HG03575 (cell line): ENCODE results near the gene PLXDC2.

Experiments
- ATAC-seq: cut with Tn5 transposase; IDR thresholded peaks from one replicate; pipeline ENCODE4 v1.9.1; 2021; ENCODE audit not compliant: unreplicated experiment, insufficient number of reproducible peaks, low FRiP score; ENCODE audit errors: extremely low read depth

PLXDC2 gene

GRCh38 chr10:19928936-19929335 lies 112.7 kb downstream of the PLXDC2 start:
- ATAC-seq, result no peak

- no peak for ATAC-seq
Measured at GRCh38 chr10:19929506-19930140, 113.4 kb downstream of the PLXDC2 start.

- no peak for ATAC-seq
Measured at GRCh38 chr10:19930936-19931893, 115.0 kb downstream of the PLXDC2 start.

GRCh38 chr10:19931894-19932590 lies 115.8 kb downstream of the PLXDC2 start:
- no peak for ATAC-seq

- no peak for ATAC-seq
Measured at GRCh38 chr10:19932806-19933371, 116.7 kb downstream of the PLXDC2 start.

- ATAC-seq, result no peak
Measured at GRCh38 chr10:19933772-19934171, 117.5 kb downstream of the PLXDC2 start.

GRCh38 chr10:19935176-19935575 lies 118.9 kb downstream of the PLXDC2 start:
- no peak for ATAC-seq

- ATAC-seq, result no peak
Measured at GRCh38 chr10:19936289-19936688, 120.1 kb downstream of the PLXDC2 start.

GRCh38 chr10:19937989-19938388 lies 121.8 kb downstream of the PLXDC2 start:
- ATAC-seq, result no peak

- ATAC-seq, result no peak
Measured at GRCh38 chr10:19941206-19941880, 125.1 kb downstream of the PLXDC2 start.

GRCh38 chr10:19944911-19945663 lies 128.9 kb downstream of the PLXDC2 start:
- no peak for ATAC-seq

GRCh38 chr10:19946245-19946644 lies 130.0 kb downstream of the PLXDC2 start:
- no peak for ATAC-seq

- ATAC-seq, result no peak
Measured at GRCh38 chr10:19946791-19947190, 130.6 kb downstream of the PLXDC2 start.

- ATAC-seq, result no peak
Measured at GRCh38 chr10:19947215-19947614, 131.0 kb downstream of the PLXDC2 start.

- no peak for ATAC-seq
Measured at GRCh38 chr10:19947656-19948055, 131.4 kb downstream of the PLXDC2 start.

- no peak for ATAC-seq
Measured at GRCh38 chr10:19952224-19953010, 136.2 kb downstream of the PLXDC2 start.

- ATAC-seq, result no peak
Measured at GRCh38 chr10:19954601-19955000, 138.4 kb downstream of the PLXDC2 start.
